ENCODE measurements around the gene CD33.

CD33 gene

DNA sequence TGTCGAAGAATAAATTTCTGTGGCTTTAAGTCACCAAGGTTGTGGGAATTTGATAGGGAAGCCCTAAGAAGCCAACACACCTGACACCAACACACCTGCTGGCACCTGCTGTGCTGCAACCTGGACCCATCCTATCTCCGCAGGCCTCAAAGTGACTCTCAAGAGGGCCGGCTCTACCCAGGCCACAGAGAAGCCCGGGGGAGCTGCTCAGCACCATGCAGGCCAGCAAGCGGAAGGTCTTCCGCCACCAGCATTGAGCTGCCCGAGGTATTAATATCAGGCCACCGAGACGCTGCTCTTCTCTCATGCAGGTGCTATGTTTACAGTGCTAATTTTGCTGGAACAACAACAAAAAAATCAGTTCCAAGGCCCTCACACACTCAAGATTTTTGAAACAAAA lies 32.2 kb upstream of the CD33 start:
- Histone ChIP-seq H3K4me1 (ENCODE audit: insufficient read depth, poor library complexity, severe bottlenecking) (no peaks in the 10 kb centered on the region), H3K36me3 (ENCODE audit: low read depth) (no peaks in the 10 kb centered on the region), H3K27ac (ENCODE audit: poor library complexity, severe bottlenecking) (no peak overlapping the region), H3K9me3 (ENCODE audit: severe bottlenecking) (no peaks in the 10 kb centered on the region), H3K4me3 (ENCODE audit: severe bottlenecking) (no peak overlapping the region), H3K27me3 (ENCODE audit: insufficient read depth, poor library complexity, severe bottlenecking) (no peaks in the 10 kb centered on the region)
- TF ChIP-seq, protein P1, sequence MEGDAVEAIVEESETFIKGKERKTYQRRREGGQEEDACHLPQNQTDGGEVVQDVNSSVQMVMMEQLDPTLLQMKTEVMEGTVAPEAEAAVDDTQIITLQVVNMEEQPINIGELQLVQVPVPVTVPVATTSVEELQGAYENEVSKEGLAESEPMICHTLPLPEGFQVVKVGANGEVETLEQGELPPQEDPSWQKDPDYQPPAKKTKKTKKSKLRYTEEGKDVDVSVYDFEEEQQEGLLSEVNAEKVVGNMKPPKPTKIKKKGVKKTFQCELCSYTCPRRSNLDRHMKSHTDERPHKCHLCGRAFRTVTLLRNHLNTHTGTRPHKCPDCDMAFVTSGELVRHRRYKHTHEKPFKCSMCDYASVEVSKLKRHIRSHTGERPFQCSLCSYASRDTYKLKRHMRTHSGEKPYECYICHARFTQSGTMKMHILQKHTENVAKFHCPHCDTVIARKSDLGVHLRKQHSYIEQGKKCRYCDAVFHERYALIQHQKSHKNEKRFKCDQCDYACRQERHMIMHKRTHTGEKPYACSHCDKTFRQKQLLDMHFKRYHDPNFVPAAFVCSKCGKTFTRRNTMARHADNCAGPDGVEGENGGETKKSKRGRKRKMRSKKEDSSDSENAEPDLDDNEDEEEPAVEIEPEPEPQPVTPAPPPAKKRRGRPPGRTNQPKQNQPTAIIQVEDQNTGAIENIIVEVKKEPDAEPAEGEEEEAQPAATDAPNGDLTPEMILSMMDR (IDR thresholded peaks at IDR 0.05; ENCODE audit: poor library complexity, severe bottlenecking), result no peak
- no peak for ATAC-seq (ENCODE audit: low read depth)
- no peak for DNase-seq (ENCODE audit: low spot score)

DNA sequence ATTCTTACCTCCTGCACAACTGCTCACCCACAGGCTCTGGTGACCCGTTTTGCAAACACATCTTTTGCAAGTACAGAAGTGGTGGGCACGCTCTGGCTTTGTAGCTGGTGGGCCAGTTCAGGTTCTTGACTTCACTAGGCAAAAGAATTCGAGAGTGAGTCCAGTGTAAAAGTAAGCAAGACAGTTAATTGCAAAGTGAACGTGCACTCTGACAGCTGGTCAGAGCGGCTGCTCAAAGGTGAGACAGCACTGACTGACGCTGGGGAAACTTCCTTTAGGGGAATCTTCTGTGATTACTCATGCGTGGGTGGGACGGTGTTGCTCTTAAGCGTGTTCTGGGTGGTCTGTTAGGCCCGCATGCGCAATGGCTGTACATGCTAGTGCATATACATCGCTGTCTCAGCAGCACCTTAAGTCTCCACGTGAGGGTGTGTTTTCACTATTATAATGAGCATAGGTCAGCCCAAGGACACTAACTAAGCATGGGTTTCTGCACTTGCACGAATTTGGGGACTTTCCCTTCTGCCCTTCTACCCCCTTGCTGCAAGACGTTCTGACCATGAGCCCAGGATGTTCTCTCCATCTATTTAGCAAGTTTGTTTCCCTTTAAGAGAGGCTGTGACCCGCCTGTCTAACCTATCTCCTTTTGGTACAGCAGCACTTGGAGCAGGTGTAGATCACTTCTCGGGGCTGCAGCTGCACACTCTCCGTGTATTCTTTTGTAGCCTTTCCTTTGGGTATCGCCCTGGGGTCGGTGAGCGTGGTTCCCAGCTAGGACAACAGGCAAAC lies 30.2 kb upstream of the CD33 start:
- no peaks in the 10 kb centered on the region for H3K36me3 ChIP-seq (ENCODE audit: low read depth)
- peak; percentile 48; the same call in 2 of the 3 replicates for ATAC-seq (ENCODE audit: low read depth)
- H3K27me3 ChIP-seq (ENCODE audit: insufficient read depth, poor library complexity, severe bottlenecking), result no peaks in the 10 kb centered on the region
- no peaks in the 10 kb centered on the region for H3K4me1 ChIP-seq (ENCODE audit: insufficient read depth, poor library complexity, severe bottlenecking)
- DNase-seq (ENCODE audit: low spot score), result no peak
- H3K4me3 ChIP-seq (ENCODE audit: severe bottlenecking), result no peak overlapping the region
- H3K9me3 ChIP-seq (ENCODE audit: severe bottlenecking), result no peaks in the 10 kb centered on the region
- TF ChIP-seq, protein P1 (IDR thresholded peaks at IDR 0.05; ENCODE audit: poor library complexity, severe bottlenecking), result no peak
- no peak overlapping the region for H3K27ac ChIP-seq (ENCODE audit: poor library complexity, severe bottlenecking)

DNA sequence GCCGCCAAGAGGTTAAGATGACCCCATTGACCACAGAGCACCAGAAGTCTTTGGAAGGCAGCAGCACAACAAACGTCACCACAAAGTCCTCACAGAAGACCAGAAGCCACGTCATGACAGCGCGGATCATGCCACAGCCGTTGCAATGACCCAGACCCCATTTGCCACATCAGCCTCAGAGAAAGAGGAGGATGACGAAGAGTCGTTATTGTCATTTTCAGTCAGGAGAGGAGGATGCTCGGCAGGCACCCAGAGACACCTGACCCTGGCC lies 29.6 kb upstream of the CD33 start:
- Histone ChIP-seq H3K9me3 (ENCODE audit: severe bottlenecking) (no peaks in the 10 kb centered on the region), H3K4me3 (ENCODE audit: severe bottlenecking) (no peak overlapping the region), H3K27me3 (ENCODE audit: insufficient read depth, poor library complexity, severe bottlenecking) (no peaks in the 10 kb centered on the region), H3K36me3 (ENCODE audit: low read depth) (no peaks in the 10 kb centered on the region), H3K4me1 (ENCODE audit: insufficient read depth, poor library complexity, severe bottlenecking) (no peaks in the 10 kb centered on the region), H3K27ac (ENCODE audit: poor library complexity, severe bottlenecking) (no peak overlapping the region)
- no peak for DNase-seq (ENCODE audit: low spot score)
- ATAC-seq (ENCODE audit: low read depth), result no peak
- TF ChIP-seq, protein P1 (IDR thresholded peaks at IDR 0.05; ENCODE audit: poor library complexity, severe bottlenecking), result no peak

DNA sequence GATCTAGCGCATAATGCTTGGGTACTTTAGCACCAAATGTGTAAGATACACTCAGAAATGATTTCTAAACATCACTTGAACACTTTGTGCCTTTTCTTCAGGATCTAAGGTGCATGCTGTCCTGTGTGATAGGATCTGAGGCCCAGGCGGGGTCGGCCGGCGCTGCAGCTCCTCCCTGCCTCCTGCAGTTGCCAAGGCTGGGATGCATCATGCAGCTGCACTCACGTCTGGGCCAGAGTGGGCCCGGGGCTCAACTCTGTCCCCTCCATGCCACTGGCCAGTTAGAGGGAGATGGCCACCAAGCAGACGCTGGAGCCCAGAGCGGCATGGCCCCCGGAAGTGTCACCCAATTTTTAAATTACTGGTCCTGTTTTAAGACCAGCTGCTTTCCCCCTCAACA lies 29.3 kb upstream of the CD33 start:
- H3K4me3 ChIP-seq (ENCODE audit: severe bottlenecking), result no peak overlapping the region
- no peaks in the 10 kb centered on the region for H3K9me3 ChIP-seq (ENCODE audit: severe bottlenecking)
- no peak for DNase-seq (ENCODE audit: low spot score)
- H3K27ac ChIP-seq (ENCODE audit: poor library complexity, severe bottlenecking), result no peak overlapping the region
- H3K27me3 ChIP-seq (ENCODE audit: insufficient read depth, poor library complexity, severe bottlenecking), result no peaks in the 10 kb centered on the region
- no peaks in the 10 kb centered on the region for H3K4me1 ChIP-seq (ENCODE audit: insufficient read depth, poor library complexity, severe bottlenecking)
- TF ChIP-seq, protein P1 (IDR thresholded peaks at IDR 0.05; ENCODE audit: poor library complexity, severe bottlenecking), result no peak
- no peaks in the 10 kb centered on the region for H3K36me3 ChIP-seq (ENCODE audit: low read depth)
- ATAC-seq (ENCODE audit: low read depth), result no peak

DNA sequence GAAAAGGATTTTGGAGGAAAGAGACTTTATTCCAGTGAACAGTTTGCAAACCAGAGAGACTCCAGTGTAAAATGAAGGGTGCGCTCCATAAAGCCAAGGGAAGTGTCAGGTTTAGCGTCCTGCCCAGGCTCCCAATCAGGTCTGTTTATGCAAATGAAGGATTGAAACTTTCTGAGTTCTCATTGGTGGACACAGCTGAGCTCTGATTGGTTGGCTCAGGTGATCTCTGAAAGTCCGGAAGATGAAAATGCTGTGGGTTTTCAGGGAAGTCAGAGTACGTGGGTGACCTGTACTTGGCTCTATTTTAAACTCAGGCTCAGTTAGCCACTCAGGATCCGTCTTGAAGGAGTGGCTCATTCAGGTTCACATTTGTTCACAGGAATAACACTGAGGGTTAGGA lies 28.7 kb upstream of the CD33 start:
- H3K4me3 ChIP-seq (ENCODE audit: severe bottlenecking), result no peak overlapping the region
- no peak for ATAC-seq (ENCODE audit: low read depth)
- H3K4me1 ChIP-seq (ENCODE audit: insufficient read depth, poor library complexity, severe bottlenecking), result no peaks in the 10 kb centered on the region
- no peak overlapping the region for H3K27ac ChIP-seq (ENCODE audit: poor library complexity, severe bottlenecking)
- no peaks in the 10 kb centered on the region for H3K36me3 ChIP-seq (ENCODE audit: low read depth)
- H3K9me3 ChIP-seq (ENCODE audit: severe bottlenecking), result no peaks in the 10 kb centered on the region
- DNase-seq (ENCODE audit: low spot score), result no peak
- TF ChIP-seq, protein P1 (IDR thresholded peaks at IDR 0.05; ENCODE audit: poor library complexity, severe bottlenecking), result no peak
- H3K27me3 ChIP-seq (ENCODE audit: insufficient read depth, poor library complexity, severe bottlenecking), result no peaks in the 10 kb centered on the region

All from RWPE2 (cell line).